Lower lobe of right lung (tissue), 2 donors: ENCODE results near the gene MBD3L5. TPM values are rescaled to one million over a fixed set of nuclear protein-coding genes. Genes with fewer than 3 reads are reported as not detected.

ENCODE experiments used
- ATAC-seq, 2 donors: fragments of 200-7000 bp; cut with Tn5 transposase; one replicate each; pipeline ENCODE4 v1.9.1; 2020 to 2022; ENCODE audit warnings: mild to moderate bottlenecking in 2 of 2, moderate library complexity in 2 of 2
- DNase-seq: peaks from one replicate; pipeline ENCODE4 v3.0.0-alpha.2; 2020
- H3K27ac ChIP-seq: fragments of 200-600 bp; one replicate; pipeline ENCODE4 v1.8.0; 2022
- H3K27me3 ChIP-seq: fragments of 200-600 bp; one replicate; pipeline ENCODE4 v1.8.0; 2022; ENCODE audit warnings: low read depth
- H3K36me3 ChIP-seq: fragments of 200-600 bp; one replicate; pipeline ENCODE4 v1.8.0; 2022; ENCODE audit warnings: mild to moderate bottlenecking
- H3K4me1 ChIP-seq: fragments of 200-600 bp; one replicate; pipeline ENCODE4 v1.8.0; 2022
- H3K4me3 ChIP-seq: fragments of 200-600 bp; one replicate; pipeline ENCODE4 v1.8.0; 2022; ENCODE audit warnings: mild to moderate bottlenecking
- H3K9me3 ChIP-seq: fragments of 200-600 bp; one replicate; pipeline ENCODE4 v1.8.0; 2022
- intact Hi-C: fragments of 100-400 bp; cut with DNase I; formaldehyde crosslinking; loops from one replicate; pipeline ENCODE4 v1.11.0; 2022
- total RNA-seq: library from RNA; stranded (reverse); fragmentation: NEBNext Ultra II Directional; extraction: Animal tissue kit (Norgen Biotek cat#: 25700); gene quantifications from one replicate; pipeline ENCODE4 v1.2.1, GENCODE V29; 2021
- TF ChIP-seq, protein P1 (sequence below): fragments of 200-600 bp; IDR thresholded peaks from one replicate; pipeline ENCODE4 v1.8.0; 2022; ENCODE audit warnings: antibody characterized with exemption, mild to moderate bottlenecking
- donor health status: DM: no; HTN: yes; CAD: no; lungs with severe emphysema.

The MBD3L5 gene
- total RNA-seq, 1 donor from 2014 or later = not detected

DNA sequence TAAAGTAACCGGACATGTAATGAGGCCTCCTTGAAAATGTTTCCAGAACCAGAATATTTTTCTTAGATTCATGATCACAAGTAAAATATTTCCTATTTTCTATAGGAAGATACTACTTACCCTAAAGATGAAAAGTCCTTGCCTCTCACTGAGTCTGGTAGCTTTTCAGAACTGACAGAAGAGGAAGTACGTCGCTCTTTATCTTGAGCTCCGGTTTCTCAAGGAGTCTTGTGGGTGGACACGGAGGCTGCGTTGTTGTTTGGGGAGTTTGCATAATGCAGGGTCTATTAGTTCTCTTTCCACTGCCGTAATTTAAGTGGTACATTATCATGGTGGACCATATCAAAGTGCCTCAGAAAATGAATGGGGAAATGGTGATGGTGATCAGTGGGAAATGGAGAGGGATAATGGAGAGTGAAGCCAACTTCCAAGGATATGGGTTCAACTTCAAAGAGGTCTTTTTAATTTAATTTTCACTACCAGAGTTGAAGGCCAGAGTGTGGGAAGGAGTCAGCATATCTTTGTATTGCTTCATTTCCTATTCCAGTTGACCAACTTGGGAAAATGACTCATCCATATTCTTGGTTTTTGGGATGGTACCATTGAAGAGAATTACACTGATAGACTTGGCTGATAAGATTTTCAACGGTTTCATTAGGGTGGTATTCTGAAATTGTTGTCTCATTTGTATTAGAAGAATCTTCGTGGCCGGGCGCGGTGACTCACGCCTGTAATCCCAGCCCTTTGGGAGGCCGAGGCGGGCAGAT, 32.5 kb upstream of the MBD3L5 start:
- ATAC-seq = peak; percentile 42 to 60

DNA sequence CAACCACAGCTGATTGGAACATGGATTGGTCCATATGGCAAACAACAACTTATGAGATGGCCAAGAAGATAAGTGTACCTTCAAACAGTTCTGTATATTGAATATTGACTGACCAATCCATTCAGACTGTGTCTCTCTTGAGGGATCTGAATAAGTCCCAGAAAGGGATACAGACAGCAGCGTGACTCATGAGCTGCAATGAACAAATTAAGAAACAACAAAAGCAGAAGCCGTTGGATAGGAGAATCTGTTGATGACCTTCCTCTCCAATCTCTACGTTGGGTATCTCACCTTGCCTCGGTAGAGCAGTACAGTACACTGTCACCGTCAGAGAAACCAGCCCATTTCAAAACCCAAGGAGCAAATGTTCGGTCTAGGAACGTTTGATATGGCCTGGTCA, 30.4 kb upstream of the MBD3L5 start:
- H3K36me3 ChIP-seq = no peaks in the 10 kb centered on the region
- TF ChIP-seq, protein P1, sequence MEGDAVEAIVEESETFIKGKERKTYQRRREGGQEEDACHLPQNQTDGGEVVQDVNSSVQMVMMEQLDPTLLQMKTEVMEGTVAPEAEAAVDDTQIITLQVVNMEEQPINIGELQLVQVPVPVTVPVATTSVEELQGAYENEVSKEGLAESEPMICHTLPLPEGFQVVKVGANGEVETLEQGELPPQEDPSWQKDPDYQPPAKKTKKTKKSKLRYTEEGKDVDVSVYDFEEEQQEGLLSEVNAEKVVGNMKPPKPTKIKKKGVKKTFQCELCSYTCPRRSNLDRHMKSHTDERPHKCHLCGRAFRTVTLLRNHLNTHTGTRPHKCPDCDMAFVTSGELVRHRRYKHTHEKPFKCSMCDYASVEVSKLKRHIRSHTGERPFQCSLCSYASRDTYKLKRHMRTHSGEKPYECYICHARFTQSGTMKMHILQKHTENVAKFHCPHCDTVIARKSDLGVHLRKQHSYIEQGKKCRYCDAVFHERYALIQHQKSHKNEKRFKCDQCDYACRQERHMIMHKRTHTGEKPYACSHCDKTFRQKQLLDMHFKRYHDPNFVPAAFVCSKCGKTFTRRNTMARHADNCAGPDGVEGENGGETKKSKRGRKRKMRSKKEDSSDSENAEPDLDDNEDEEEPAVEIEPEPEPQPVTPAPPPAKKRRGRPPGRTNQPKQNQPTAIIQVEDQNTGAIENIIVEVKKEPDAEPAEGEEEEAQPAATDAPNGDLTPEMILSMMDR = no peak
- DNase-seq (no peak), ATAC-seq (peak; percentile 29 to 46)
- H3K4me3 ChIP-seq = no peak overlapping the region
- H3K27ac ChIP-seq = peak overlapping the region; percentile 9
- peaks cover 7% of the 10 kb centered on the region for H3K27me3 ChIP-seq
- intact Hi-C loops = no loop called here
- H3K9me3 ChIP-seq = no peaks in the 10 kb centered on the region
- H3K4me1 ChIP-seq = peaks cover 3% of the 10 kb centered on the region

More for the DNA sequence above, 32.5 kb upstream of the MBD3L5 start:
- Histone ChIP-seq H3K27ac (no peak overlapping the region), H3K27me3 (peaks cover 6% of the 10 kb centered on the region), H3K36me3 (no peaks in the 10 kb centered on the region), H3K4me3 (no peak overlapping the region), H3K4me1 (peaks cover 3% of the 10 kb centered on the region), H3K9me3 (no peaks in the 10 kb centered on the region)
- intact Hi-C loops = no loop called here
- no peak for DNase-seq
- TF ChIP-seq, protein P1 = no peak

DNA sequence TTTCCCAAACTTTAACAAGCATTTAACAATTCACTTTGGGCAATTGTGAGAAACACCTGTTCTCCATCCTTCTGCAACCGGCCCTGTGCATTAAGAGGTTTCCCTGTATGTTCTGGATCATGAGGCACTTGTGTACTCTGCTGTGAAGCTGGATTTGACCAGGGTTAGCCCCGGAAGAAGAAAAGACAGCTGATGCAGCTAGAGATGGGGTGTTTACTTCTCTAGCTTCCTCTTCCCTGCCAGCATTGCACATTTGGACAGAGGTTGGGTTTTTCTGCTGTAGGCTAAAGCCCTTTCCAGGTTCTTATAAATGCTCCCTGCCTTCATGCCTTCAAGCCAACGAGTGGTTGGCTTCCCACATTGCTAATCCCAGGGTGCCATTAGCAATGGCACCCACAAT, 30.0 kb upstream of the MBD3L5 start:
- no peaks in the 10 kb centered on the region for H3K9me3 ChIP-seq
- intact Hi-C loops = no loop called here
- peaks cover 7% of the 10 kb centered on the region for H3K27me3 ChIP-seq
- no peak overlapping the region for H3K4me3 ChIP-seq
- ATAC-seq (peak in 1 of 2 donors; percentile 42), DNase-seq (no peak)
- H3K36me3 ChIP-seq = no peaks in the 10 kb centered on the region
- peak overlapping the region; percentile 9 for H3K27ac ChIP-seq
- H3K4me1 ChIP-seq = peaks cover 3% of the 10 kb centered on the region
- TF ChIP-seq, protein P1 = no peak

DNA sequence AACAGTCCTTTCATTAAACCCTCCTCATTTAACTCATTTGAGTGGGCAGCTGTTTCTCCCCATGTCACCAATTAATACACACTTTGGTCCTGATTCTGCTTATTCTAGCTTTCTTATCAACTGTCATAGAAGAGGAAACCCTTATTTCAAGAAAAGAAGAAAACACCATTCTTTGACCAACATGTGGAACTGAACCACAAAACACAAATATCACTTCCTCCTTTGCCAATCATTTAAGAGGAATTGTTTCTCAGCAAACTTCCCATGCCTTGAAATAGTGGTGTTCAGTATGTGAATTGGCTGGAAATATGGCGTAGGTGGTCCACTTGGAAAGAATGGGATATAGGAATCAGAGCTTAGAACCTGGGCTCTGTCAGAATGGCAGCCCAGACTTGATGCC, 29.6 kb upstream of the MBD3L5 start:
- DNase-seq (no peak), ATAC-seq (no peak)
- Histone ChIP-seq H3K4me1 (peaks cover 3% of the 10 kb centered on the region), H3K4me3 (no peak overlapping the region), H3K27me3 (peaks cover 7% of the 10 kb centered on the region), H3K27ac (peak overlapping the region; percentile 9), H3K9me3 (no peaks in the 10 kb centered on the region), H3K36me3 (no peaks in the 10 kb centered on the region)
- intact Hi-C loops = no loop called here
- TF ChIP-seq, protein P1 = no peak

DNA sequence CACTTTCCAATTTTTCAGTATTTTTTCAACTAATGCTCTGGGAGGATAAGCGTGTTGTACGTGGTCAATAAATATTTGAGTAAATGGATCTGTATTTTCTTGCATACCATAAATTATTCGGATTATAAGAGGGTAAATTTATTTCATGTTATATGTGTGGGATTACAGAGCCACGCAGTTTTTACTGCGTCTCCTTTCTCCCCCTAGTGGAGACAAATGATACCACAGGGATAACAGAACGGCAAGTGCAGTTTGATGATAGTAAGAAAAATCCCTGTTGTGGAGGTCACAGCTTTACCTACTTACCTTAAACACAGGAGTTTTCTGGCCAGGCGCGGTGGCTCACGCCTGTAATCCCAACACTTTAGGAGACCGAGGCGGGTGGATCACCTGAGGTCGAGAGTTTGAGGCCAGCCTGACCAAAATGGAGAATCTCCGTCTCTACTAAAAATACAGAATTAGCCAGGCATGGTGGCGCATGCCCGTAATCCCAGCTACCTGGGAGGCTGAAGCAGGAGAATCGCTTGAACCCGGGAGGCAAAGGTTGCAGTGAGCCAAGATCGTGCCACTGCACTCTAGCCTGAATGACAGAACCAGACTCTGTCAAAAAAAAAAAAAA, 26.0 kb upstream of the MBD3L5 start:
- peaks cover 3% of the 10 kb centered on the region for H3K4me1 ChIP-seq
- H3K4me3 ChIP-seq = no peak overlapping the region
- TF ChIP-seq, protein P1 = peak; percentile 81
- intact Hi-C loops = no loop called here
- H3K27ac ChIP-seq = no peak overlapping the region
- no peaks in the 10 kb centered on the region for H3K9me3 ChIP-seq
- ATAC-seq (peak in 1 of 2 donors; percentile 63), DNase-seq (no peak)
- no peaks in the 10 kb centered on the region for H3K36me3 ChIP-seq
- H3K27me3 ChIP-seq = peaks cover 16% of the 10 kb centered on the region
